GM12878 (cell line): ENCODE results near the gene ZNF655. TPM values are rescaled to one million over a fixed set of nuclear protein-coding genes. Genes with fewer than 3 reads are reported as not detected.

Experiments used
- BACH1 ChIP-seq: fragments of 450-650 bp; IDR thresholded peaks from 2 replicates; pipeline ENCODE4 v1.6.1; 2017; ENCODE audit warnings: mild to moderate bottlenecking, borderline replicate concordance
- BHLHE40 ChIP-seq, 2 experiments: fragments of 450-650 bp in 1 of 2; IDR thresholded peaks; 2 replicates each; pipeline ENCODE4 v1.6.1; 2011 to 2017; ENCODE audit warnings: low read depth in 2 of 2, borderline replicate concordance in 1 of 2, improper control_type of control experiment in 1 of 2, low read length in 1 of 2, mild to moderate bottlenecking in 1 of 2
- CBFB ChIP-seq: IDR thresholded peaks from 2 replicates; pipeline ENCODE4 v1.6.1; 2016; ENCODE audit warnings: antibody characterized with exemption, low read depth
- HDAC2 ChIP-seq: fragments of 200-600 bp; sonication (generic); IDR thresholded peaks from 2 replicates; pipeline ENCODE4 v1.6.1; 2017
- IKZF2 ChIP-seq, 2 experiments: fragments of 450-650 bp; IDR thresholded peaks; 2 replicates each; pipeline ENCODE4 v1.6.1; 2017; ENCODE audit warnings: mild to moderate bottlenecking in 2 of 2, moderate library complexity in 2 of 2
- MXI1 ChIP-seq: fragments of 150-350 bp; IDR thresholded peaks from 2 replicates; pipeline ENCODE4 v1.6.1; 2011; ENCODE audit warnings: low read depth, mild to moderate bottlenecking, inconsistent platforms, low read length, improper control_type of control experiment
- NFYB ChIP-seq: IDR thresholded peaks from 2 replicates; pipeline ENCODE4 v1.6.1; 2011; ENCODE audit warnings: low read depth, mild to moderate bottlenecking, low read length, improper control_type of control experiment, moderate library complexity; ENCODE audit not compliant: insufficient read depth
- POLR2A ChIP-seq: IDR thresholded peaks from 2 replicates; pipeline ENCODE4 v1.6.1; 2011; ENCODE audit warnings: low read depth, mild to moderate bottlenecking, low read length
- POLR2AphosphoS2 ChIP-seq: IDR thresholded peaks from 2 replicates; pipeline ENCODE4 v1.6.1; 2011; ENCODE audit warnings: low read depth, mild to moderate bottlenecking, low read length, improper control_type of control experiment, moderate library complexity
- POLR2AphosphoS5 ChIP-seq: IDR thresholded peaks from 2 replicates; pipeline ENCODE4 v1.6.1; 2011; ENCODE audit warnings: mild to moderate bottlenecking, low read length, inconsistent platforms
- RBBP5 ChIP-seq: fragments of 200-600 bp; sonication (generic); conservative IDR thresholded peaks from 2 replicates; pipeline ENCODE4 v1.6.1; 2016
- SIN3A ChIP-seq: IDR thresholded peaks from 2 replicates; pipeline ENCODE4 v1.6.1; 2012; ENCODE audit warnings: low read depth, low read length, improper control_type of control experiment
- SMC3 ChIP-seq: IDR thresholded peaks from 2 replicates; pipeline ENCODE4 v1.6.1; 2011; ENCODE audit warnings: low read length, improper control_type of control experiment, borderline replicate concordance
- SPI1 ChIP-seq: IDR thresholded peaks from 2 replicates; pipeline ENCODE4 v1.6.1; 2011; ENCODE audit warnings: low read depth, mild to moderate bottlenecking, low read length, moderate library complexity, borderline replicate concordance; ENCODE audit not compliant: insufficient read depth
- SREBF1 ChIP-seq: IDR thresholded peaks from 2 replicates; pipeline ENCODE4 v1.6.1; 2012; ENCODE audit warnings: mild to moderate bottlenecking, low read length
- SUZ12 ChIP-seq: fragments of 200-600 bp; sonication (generic); IDR thresholded peaks from one replicate; pipeline ENCODE4 v1.6.1; 2018; ENCODE audit warnings: antibody characterized with exemption, mild to moderate bottlenecking; ENCODE audit not compliant: unreplicated experiment
- WRNIP1 ChIP-seq: IDR thresholded peaks from 2 replicates; pipeline ENCODE4 v1.6.1; 2011; ENCODE audit warnings: low read depth, low read length, improper control_type of control experiment, borderline replicate concordance
- ZNF207 ChIP-seq: fragments of 450-650 bp; IDR thresholded peaks from 2 replicates; pipeline ENCODE4 v1.6.1; 2014; ENCODE audit warnings: antibody characterized with exemption, mild to moderate bottlenecking, borderline replicate concordance
- polyA plus RNA-seq, 11 experiments: library from polyadenylated mRNA; depleted of rRNA in 4 of 11; unstranded in 6 of 11; stranded (reverse) in 5 of 11; fragments of >200 nt; fragmentation: Nextera tagmentation in 4 of 11; fragmentation: Illumina TruSeq in 1 of 11; extraction: Ambion mirVana in 4 of 11; extraction: Trizol in 1 of 11; gene quantifications; 1 replicate in 1 of 11; 2 replicates in 10 of 11; pipeline versions ENCODE4 v1.2.1 to v1.2.3, GENCODE V29; 2011 to 2016; ENCODE audit warnings: inconsistent platforms in 2 of 11, missing spikeins in 2 of 11, low read depth in 1 of 11
- total RNA-seq, 4 experiments: library from RNA; depleted of rRNA in 3 of 4; stranded (reverse); fragments of >200 nt in 3 of 4; fragmentation: Illumina TruSeq in 1 of 4; extraction: Trizol in 1 of 4; gene quantifications; 2 replicates each; pipeline versions ENCODE4 v1.2.1 to v1.2.3, GENCODE V29; 2013 to 2021
- TF ChIP-seq, protein P1 (sequence below): fragments of 450-650 bp; IDR thresholded peaks from 2 replicates; pipeline ENCODE4 v1.6.1; 2017; ENCODE audit warnings: mild to moderate bottlenecking, low read depth, inconsistent platforms; ENCODE audit not compliant: poor library complexity, severe bottlenecking
- TF ChIP-seq, protein P2 (sequence below): fragments of 450-650 bp; IDR thresholded peaks from 2 replicates; pipeline ENCODE4 v1.6.1; 2018; ENCODE audit warnings: borderline replicate concordance, mild to moderate bottlenecking; ENCODE audit not compliant: partially characterized antibody
- TF ChIP-seq, protein P3 (sequence below): fragments of 450-650 bp; IDR thresholded peaks from 2 replicates; pipeline ENCODE4 v1.6.1; 2018; ENCODE audit warnings: mild to moderate bottlenecking, low read depth, moderate library complexity; ENCODE audit not compliant: partially characterized antibody
- TF ChIP-seq, protein P4 (sequence below): fragments of 450-650 bp; IDR thresholded peaks from 2 replicates; pipeline ENCODE4 v1.6.1; 2016; ENCODE audit warnings: mild to moderate bottlenecking

Gene ZNF655
- total and polyA plus RNA-seq, 10 of the 15 experiments (the other 5 are each of a cell fraction or from before 2014, with no cell fraction given): 14.5 to 107 (median 52.8) TPM

DNA sequence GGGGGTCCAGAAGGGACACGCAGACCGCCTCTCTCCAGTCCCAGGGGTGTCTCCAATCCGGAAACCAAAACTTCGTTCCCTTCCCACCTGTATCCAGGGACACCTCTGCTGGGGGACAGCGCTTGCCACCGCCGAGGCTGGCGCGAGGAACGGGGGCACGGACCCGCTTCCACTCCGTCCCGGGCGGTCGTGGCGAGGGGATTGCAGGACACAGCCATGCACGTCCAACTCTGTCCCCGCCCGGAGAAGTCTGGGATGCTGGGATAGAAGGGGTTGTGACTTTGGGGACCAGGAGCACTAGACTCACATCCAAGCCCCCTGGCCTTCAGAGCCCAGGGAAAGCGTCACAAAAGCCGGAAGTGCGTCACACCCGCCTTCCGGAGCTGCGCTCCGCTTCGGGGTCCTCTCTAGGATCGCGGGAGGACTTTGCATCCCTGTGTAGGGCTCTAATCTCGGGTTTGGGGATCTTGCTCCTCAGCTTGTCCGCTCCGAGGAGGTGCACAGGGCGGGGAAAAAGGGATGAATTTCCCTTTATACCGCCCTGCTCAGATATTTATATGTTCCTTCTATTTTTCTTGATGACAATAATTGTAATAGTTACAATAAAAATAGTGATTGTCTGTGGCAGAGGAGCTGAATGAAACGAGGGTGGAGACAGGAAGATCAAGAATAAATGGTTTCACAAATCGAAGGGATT lies 6.5 kb upstream of the ZNF655 start, which contains the start of gene FAM200A (continued):
- TF ChIP-seq, protein P1, sequence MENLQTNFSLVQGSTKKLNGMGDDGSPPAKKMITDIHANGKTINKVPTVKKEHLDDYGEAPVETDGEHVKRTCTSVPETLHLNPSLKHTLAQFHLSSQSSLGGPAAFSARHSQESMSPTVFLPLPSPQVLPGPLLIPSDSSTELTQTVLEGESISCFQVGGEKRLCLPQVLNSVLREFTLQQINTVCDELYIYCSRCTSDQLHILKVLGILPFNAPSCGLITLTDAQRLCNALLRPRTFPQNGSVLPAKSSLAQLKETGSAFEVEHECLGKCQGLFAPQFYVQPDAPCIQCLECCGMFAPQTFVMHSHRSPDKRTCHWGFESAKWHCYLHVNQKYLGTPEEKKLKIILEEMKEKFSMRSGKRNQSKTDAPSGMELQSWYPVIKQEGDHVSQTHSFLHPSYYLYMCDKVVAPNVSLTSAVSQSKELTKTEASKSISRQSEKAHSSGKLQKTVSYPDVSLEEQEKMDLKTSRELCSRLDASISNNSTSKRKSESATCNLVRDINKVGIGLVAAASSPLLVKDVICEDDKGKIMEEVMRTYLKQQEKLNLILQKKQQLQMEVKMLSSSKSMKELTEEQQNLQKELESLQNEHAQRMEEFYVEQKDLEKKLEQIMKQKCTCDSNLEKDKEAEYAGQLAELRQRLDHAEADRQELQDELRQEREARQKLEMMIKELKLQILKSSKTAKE: no peak
- TF ChIP-seq SIN3A (peak; percentile 71), SPI1 (no peak), WRNIP1 (peak; percentile 72; the same call in 1 of the 2 replicates), IKZF2 (IDR thresholded peaks at IDR 0.05) (peak in 1 of 2 experiments; percentile 36; a peak in 2 of 4 replicates), MXI1 (0 out of 2 replicates have a peak, but pooled peaks have one; percentile 36), RBBP5 (no peak), CBFB (peak; percentile 52; the same call in 1 of the 2 replicates), ZNF207 (peak; percentile 70), POLR2AphosphoS5 (peak; percentile 97), POLR2A (peak; percentile 94), POLR2AphosphoS2 (peak; percentile 85), BACH1 (peak; percentile 59; the same call in 1 of the 2 replicates), NFYB (no peak), BHLHE40 (IDR thresholded peaks at IDR 0.05; ENCODE audit: borderline replicate concordance in 1 of 2, low read depth in 2 of 2, low read length in 1 of 2) (peak in 1 of 2 experiments; percentile 11; a peak in 1 of 4 replicates), SUZ12 (no peak), SMC3 (no peak), HDAC2 (no peak), SREBF1 (no peak)
- TF ChIP-seq, protein P2, sequence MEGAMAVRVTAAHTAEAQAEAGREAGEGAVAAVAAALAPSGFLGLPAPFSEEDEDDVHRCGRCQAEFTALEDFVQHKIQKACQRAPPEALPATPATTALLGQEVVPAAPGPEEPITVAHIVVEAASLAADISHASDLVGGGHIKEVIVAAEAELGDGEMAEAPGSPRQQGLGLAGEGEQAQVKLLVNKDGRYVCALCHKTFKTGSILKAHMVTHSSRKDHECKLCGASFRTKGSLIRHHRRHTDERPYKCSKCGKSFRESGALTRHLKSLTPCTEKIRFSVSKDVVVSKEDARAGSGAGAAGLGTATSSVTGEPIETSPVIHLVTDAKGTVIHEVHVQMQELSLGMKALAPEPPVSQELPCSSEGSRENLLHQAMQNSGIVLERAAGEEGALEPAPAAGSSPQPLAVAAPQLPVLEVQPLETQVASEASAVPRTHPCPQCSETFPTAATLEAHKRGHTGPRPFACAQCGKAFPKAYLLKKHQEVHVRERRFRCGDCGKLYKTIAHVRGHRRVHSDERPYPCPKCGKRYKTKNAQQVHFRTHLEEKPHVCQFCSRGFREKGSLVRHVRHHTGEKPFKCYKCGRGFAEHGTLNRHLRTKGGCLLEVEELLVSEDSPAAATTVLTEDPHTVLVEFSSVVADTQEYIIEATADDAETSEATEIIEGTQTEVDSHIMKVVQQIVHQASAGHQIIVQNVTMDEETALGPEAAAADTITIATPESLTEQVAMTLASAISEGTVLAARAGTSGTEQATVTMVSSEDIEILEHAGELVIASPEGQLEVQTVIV: no peak
- TF ChIP-seq, protein P3, sequence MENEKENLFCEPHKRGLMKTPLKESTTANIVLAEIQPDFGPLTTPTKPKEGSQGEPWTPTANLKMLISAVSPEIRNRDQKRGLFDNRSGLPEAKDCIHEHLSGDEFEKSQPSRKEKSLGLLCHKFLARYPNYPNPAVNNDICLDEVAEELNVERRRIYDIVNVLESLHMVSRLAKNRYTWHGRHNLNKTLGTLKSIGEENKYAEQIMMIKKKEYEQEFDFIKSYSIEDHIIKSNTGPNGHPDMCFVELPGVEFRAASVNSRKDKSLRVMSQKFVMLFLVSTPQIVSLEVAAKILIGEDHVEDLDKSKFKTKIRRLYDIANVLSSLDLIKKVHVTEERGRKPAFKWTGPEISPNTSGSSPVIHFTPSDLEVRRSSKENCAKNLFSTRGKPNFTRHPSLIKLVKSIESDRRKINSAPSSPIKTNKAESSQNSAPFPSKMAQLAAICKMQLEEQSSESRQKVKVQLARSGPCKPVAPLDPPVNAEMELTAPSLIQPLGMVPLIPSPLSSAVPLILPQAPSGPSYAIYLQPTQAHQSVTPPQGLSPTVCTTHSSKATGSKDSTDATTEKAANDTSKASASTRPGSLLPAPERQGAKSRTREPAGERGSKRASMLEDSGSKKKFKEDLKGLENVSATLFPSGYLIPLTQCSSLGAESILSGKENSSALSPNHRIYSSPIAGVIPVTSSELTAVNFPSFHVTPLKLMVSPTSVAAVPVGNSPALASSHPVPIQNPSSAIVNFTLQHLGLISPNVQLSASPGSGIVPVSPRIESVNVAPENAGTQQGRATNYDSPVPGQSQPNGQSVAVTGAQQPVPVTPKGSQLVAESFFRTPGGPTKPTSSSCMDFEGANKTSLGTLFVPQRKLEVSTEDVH: peak; percentile 88
- TF ChIP-seq, protein P4, sequence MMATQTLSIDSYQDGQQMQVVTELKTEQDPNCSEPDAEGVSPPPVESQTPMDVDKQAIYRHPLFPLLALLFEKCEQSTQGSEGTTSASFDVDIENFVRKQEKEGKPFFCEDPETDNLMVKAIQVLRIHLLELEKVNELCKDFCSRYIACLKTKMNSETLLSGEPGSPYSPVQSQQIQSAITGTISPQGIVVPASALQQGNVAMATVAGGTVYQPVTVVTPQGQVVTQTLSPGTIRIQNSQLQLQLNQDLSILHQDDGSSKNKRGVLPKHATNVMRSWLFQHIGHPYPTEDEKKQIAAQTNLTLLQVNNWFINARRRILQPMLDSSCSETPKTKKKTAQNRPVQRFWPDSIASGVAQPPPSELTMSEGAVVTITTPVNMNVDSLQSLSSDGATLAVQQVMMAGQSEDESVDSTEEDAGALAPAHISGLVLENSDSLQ: 0 out of 2 replicates have a peak, but pooled peaks have one; percentile 20
